ENCODE results near the gene CCS. TPM values are rescaled to one million over a fixed set of nuclear protein-coding genes. Genes with fewer than 3 reads are reported as not detected.
"Not testable (repeated sequence)": the region's sequence is repeated elsewhere in the genome, so short reads cannot be mapped to it uniquely, and the experiment has no call there.

Gene CCS
- total and polyA plus RNA-seq, 4 donors = 25.7 to 287 (median 38.9) TPM

GRCh38 chr11:66580803-66581202 is 12.2 kb upstream of the CCS start:
- intact Hi-C loops (cut with DNase I) = no loop called here
- Histone ChIP-seq H3K9me3 (ENCODE audit: control insufficient read depth, low read length) (no peaks in the 10 kb centered on the region), H3K36me3 (ENCODE audit: control insufficient read depth in 1 of 2, insufficient read depth in 2 of 2, low read length in 1 of 2) (no peaks in the 10 kb centered on the region), H3K4me3 (ENCODE audit: low read length in 2 of 2) (no peak overlapping the region), H3K27me3 (ENCODE audit: control insufficient read depth in 1 of 2, insufficient read depth in 2 of 2, low read length in 1 of 2) (no peaks in the 10 kb centered on the region), H3K27ac (ENCODE audit: low read depth in 1 of 2, low read length in 2 of 2) (no peak overlapping the region), H3K4me1 (ENCODE audit: control insufficient read depth in 1 of 2, insufficient read depth in 2 of 2, low read length in 2 of 2) (no peaks in the 10 kb centered on the region)
- ATAC-seq (ENCODE audit: low FRiP score) (no peak), DNase-seq (no peak)
- WGBS, 2 donors = 87 to 89% methylated on average over 5 of the region's 5 CpGs

- Histone ChIP-seq H3K27ac (ENCODE audit: low read depth in 1 of 2, low read length in 2 of 2) (no peak overlapping the region), H3K9me3 (ENCODE audit: control insufficient read depth, low read length) (no peaks in the 10 kb centered on the region), H3K36me3 (ENCODE audit: control insufficient read depth in 1 of 2, insufficient read depth in 2 of 2, low read length in 1 of 2) (no peaks in the 10 kb centered on the region), H3K27me3 (ENCODE audit: control insufficient read depth in 1 of 2, insufficient read depth in 2 of 2, low read length in 1 of 2) (no peaks in the 10 kb centered on the region), H3K4me3 (ENCODE audit: low read length in 2 of 2) (no peak overlapping the region), H3K4me1 (ENCODE audit: control insufficient read depth in 1 of 2, insufficient read depth in 2 of 2, low read length in 2 of 2) (no peaks in the 10 kb centered on the region)
- intact Hi-C loops (cut with DNase I) = no loop called here
- ATAC-seq (ENCODE audit: low FRiP score) = no peak
- WGBS, 2 donors = 89 to 90% methylated on average over 3 of the region's 3 CpGs
- DNase-seq = no peak
Measured at GRCh38 chr11:66581261-66581660, 11.7 kb upstream of the CCS start.

DNA sequence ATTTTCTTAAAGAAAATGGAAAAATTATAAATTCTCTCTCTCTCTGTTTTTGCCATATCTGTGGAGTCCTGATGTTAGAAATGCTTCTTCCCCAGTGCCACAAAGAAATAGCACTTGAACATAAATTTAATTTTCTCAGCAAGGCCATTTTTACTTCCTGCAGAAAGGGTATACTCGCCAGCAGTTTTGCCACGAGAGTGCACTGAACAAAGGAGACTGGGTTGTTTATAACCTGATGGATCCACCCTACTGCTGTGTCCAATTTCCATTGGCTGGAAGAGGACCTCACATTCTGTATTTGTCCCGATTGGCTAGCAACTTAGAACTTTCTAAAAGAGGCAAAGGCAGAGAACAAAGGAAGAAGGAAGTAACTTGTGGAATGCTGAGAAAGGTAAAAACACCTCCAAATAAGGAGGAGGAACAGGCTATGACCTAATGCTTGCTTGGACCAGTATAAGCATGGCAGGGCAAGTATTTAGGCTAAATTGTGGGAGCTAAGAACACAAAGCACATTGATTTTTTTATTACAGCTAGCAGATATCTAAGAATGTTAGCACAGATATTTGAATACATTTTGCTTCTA is 10.3 kb upstream of the CCS start:
- H3K9me3 ChIP-seq (ENCODE audit: control insufficient read depth, low read length); H3K27me3 ChIP-seq (ENCODE audit: control insufficient read depth in 1 of 2, insufficient read depth in 2 of 2, low read length in 1 of 2); intact Hi-C loops (cut with DNase I); H3K27ac ChIP-seq (ENCODE audit: low read depth in 1 of 2, low read length in 2 of 2); H3K4me3 ChIP-seq (ENCODE audit: low read length in 2 of 2); H3K4me1 ChIP-seq (ENCODE audit: control insufficient read depth in 1 of 2, insufficient read depth in 2 of 2, low read length in 2 of 2); DNase-seq; H3K36me3 ChIP-seq (ENCODE audit: control insufficient read depth in 1 of 2, insufficient read depth in 2 of 2, low read length in 1 of 2); ATAC-seq (ENCODE audit: low FRiP score): not testable (repeated sequence)
- WGBS, 2 donors = 84 to 85% methylated on average over 3 of the region's 3 CpGs

DNA sequence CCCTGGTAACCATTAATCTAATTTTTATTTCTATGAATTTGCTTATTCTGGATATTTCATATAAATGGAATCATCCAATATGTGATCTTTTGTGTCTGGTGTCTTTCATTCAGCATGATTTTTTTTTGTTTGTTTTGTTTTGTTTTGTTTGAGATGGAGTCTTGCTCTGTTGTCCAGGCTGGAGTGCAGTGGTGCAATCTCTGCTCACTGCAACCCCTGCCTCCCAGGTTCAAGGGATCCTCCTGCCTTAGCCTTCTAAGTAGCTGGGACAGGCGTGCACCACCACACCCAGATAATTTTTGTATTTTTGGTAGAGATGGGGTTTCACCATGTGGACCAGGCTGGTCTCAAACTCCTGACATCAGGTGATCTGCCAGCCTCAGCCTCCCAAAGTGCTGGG is 7.5 kb upstream of the CCS start:
- H3K36me3 ChIP-seq (ENCODE audit: control insufficient read depth in 1 of 2, insufficient read depth in 2 of 2, low read length in 1 of 2); intact Hi-C loops (cut with DNase I); H3K27ac ChIP-seq (ENCODE audit: low read depth in 1 of 2, low read length in 2 of 2); H3K4me3 ChIP-seq (ENCODE audit: low read length in 2 of 2); H3K9me3 ChIP-seq (ENCODE audit: control insufficient read depth, low read length); ATAC-seq (ENCODE audit: low FRiP score); H3K4me1 ChIP-seq (ENCODE audit: control insufficient read depth in 1 of 2, insufficient read depth in 2 of 2, low read length in 2 of 2); DNase-seq; H3K27me3 ChIP-seq (ENCODE audit: control insufficient read depth in 1 of 2, insufficient read depth in 2 of 2, low read length in 1 of 2): not testable (repeated sequence)
- WGBS, 2 donors = 79 to 95% methylated on average over 1 of the region's 1 CpG

- intact Hi-C loops (cut with DNase I) = no loop called here
- ATAC-seq (ENCODE audit: low FRiP score) = no peak
- WGBS, 2 donors = 53 to 58% methylated on average over 2 of the region's 2 CpGs
- no peaks in the 10 kb centered on the region for H3K36me3 ChIP-seq (ENCODE audit: control insufficient read depth in 1 of 2, insufficient read depth in 2 of 2, low read length in 1 of 2)
- H3K9me3 ChIP-seq (ENCODE audit: control insufficient read depth, low read length) = no peaks in the 10 kb centered on the region
- no peak overlapping the region for H3K27ac ChIP-seq (ENCODE audit: low read depth in 1 of 2, low read length in 2 of 2)
- H3K4me3 ChIP-seq (ENCODE audit: low read length in 2 of 2) = no peak overlapping the region
- no peaks in the 10 kb centered on the region for H3K27me3 ChIP-seq (ENCODE audit: control insufficient read depth in 1 of 2, insufficient read depth in 2 of 2, low read length in 1 of 2)
- no peak for DNase-seq
- no peaks in the 10 kb centered on the region for H3K4me1 ChIP-seq (ENCODE audit: control insufficient read depth in 1 of 2, insufficient read depth in 2 of 2, low read length in 2 of 2)
Measured at GRCh38 chr11:66586136-66586535, 6.8 kb upstream of the CCS start.

DNA sequence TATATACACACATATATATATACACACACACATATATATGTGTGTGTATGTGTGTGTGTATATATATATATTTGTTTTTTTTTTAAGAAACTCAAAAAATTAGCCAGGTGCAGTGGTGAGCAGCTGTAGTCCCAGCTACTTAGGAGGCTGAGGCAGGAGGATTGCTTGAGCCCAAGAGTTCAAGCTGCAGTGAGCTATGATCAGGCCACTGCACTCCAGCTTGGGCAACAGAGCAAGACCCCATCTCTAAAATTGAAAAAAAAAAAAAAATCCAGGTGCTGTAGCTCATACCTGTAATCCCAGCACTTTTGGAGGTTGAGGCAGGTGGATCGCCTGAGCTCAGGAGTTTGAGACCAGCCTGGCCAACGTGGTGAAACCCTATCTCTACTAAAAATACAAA is 3.7 kb upstream of the CCS start:
- H3K4me3 ChIP-seq (ENCODE audit: low read length in 2 of 2); H3K9me3 ChIP-seq (ENCODE audit: control insufficient read depth, low read length); DNase-seq; intact Hi-C loops (cut with DNase I); H3K27me3 ChIP-seq (ENCODE audit: control insufficient read depth in 1 of 2, insufficient read depth in 2 of 2, low read length in 1 of 2); ATAC-seq (ENCODE audit: low FRiP score); H3K27ac ChIP-seq (ENCODE audit: low read depth in 1 of 2, low read length in 2 of 2); H3K4me1 ChIP-seq (ENCODE audit: control insufficient read depth in 1 of 2, insufficient read depth in 2 of 2, low read length in 2 of 2); H3K36me3 ChIP-seq (ENCODE audit: control insufficient read depth in 1 of 2, insufficient read depth in 2 of 2, low read length in 1 of 2): not testable (repeated sequence)
- WGBS, 2 donors = 79 to 83% methylated on average over 2 of the region's 2 CpGs

DNA sequence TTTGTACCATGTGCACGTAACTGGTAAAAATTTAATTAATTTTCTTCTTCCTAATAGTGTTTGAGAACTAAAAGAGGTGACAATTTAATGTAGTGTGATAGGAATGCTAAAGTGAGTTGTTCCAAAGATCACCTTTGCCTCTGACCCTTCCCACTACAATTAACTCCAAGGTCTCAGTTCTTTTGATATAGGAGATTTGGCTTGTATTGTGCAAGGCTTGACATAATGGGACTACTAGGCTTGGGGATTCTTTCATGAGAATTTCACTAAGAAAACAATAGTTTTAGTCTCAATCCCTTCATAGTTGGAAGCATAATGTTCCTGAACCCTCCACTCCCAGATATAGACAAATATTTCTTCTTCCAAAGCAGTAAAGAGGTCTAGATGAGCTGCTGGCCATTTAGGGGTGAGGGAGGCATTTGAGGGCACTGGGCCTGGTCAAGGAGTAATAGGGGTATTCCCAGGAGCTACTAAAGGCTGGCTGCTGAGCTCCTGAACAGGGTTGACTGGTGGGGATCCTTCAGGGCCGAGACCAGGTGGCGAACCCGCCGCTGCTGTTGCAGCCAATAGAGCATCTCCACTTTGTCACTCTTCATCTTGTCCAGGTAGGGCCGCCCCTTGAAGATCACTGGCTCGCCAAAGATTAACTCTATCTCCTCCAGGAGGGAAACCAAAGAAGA is 2.8 kb upstream of the CCS start:
- Histone ChIP-seq H3K27me3 (ENCODE audit: control insufficient read depth in 1 of 2, insufficient read depth in 2 of 2, low read length in 1 of 2) (no peaks in the 10 kb centered on the region), H3K9me3 (ENCODE audit: control insufficient read depth, low read length) (no peaks in the 10 kb centered on the region), H3K36me3 (ENCODE audit: control insufficient read depth in 1 of 2, insufficient read depth in 2 of 2, low read length in 1 of 2) (no peaks in the 10 kb centered on the region), H3K4me3 (ENCODE audit: low read length in 2 of 2) (no peak overlapping the region), H3K4me1 (ENCODE audit: control insufficient read depth in 1 of 2, insufficient read depth in 2 of 2, low read length in 2 of 2) (peaks cover 0 to 3% of the 10 kb centered on the region in 2 donors), H3K27ac (ENCODE audit: low read depth in 1 of 2, low read length in 2 of 2) (no peak overlapping the region)
- intact Hi-C loops (cut with DNase I) = no loop called here
- WGBS, 2 donors = 95% methylated on average over 7 of the region's 7 CpGs
- DNase-seq = no peak
- no peak for ATAC-seq (ENCODE audit: low FRiP score)

GRCh38 chr11:66591175-66591574 is 1.8 kb upstream of the CCS start:
- DNase-seq = no peak
- Histone ChIP-seq H3K9me3 (ENCODE audit: control insufficient read depth, low read length) (no peaks in the 10 kb centered on the region), H3K4me1 (ENCODE audit: control insufficient read depth in 1 of 2, insufficient read depth in 2 of 2, low read length in 2 of 2) (peaks cover 0 to 3% of the 10 kb centered on the region in 2 donors), H3K27ac (ENCODE audit: low read depth in 1 of 2, low read length in 2 of 2) (no peak overlapping the region), H3K36me3 (ENCODE audit: control insufficient read depth in 1 of 2, insufficient read depth in 2 of 2, low read length in 1 of 2) (no peaks in the 10 kb centered on the region), H3K27me3 (ENCODE audit: control insufficient read depth in 1 of 2, insufficient read depth in 2 of 2, low read length in 1 of 2) (no peaks in the 10 kb centered on the region), H3K4me3 (ENCODE audit: low read length in 2 of 2) (no peak overlapping the region)
- intact Hi-C loops (cut with DNase I) = no loop called here
- no peak for ATAC-seq (ENCODE audit: low FRiP score)
- 84 to 88% methylated on average over 2 of the region's 2 CpGs for WGBS, 2 donors

GRCh38 chr11:66593303-66593635 is 284 bp downstream of the CCS start:
- H3K36me3 ChIP-seq (ENCODE audit: control insufficient read depth in 1 of 2, insufficient read depth in 2 of 2, low read length in 1 of 2) = no peaks in the 10 kb centered on the region
- H3K9me3 ChIP-seq (ENCODE audit: control insufficient read depth, low read length) = no peaks in the 10 kb centered on the region
- no peak for DNase-seq
- intact Hi-C loops (cut with DNase I) = no loop called here
- no peaks in the 10 kb centered on the region for H3K27me3 ChIP-seq (ENCODE audit: control insufficient read depth in 1 of 2, insufficient read depth in 2 of 2, low read length in 1 of 2)
- WGBS, 2 donors = 6 to 8% methylated on average over 12 of the region's 12 CpGs
- ATAC-seq (ENCODE audit: low FRiP score) = peak; percentile 20
- peak overlapping the region; percentile 49 to 55 for H3K4me3 ChIP-seq (ENCODE audit: low read length in 2 of 2)
- peak overlapping the region in 1 of 2 donors; percentile 50 for H3K27ac ChIP-seq (ENCODE audit: low read depth in 1 of 2, low read length in 2 of 2)
- H3K4me1 ChIP-seq (ENCODE audit: control insufficient read depth in 1 of 2, insufficient read depth in 2 of 2, low read length in 2 of 2) = peaks cover 0 to 3% of the 10 kb centered on the region in 2 donors

Data from aorta (tissue), 5 donors.